Stimulated activated CD8-positive, alpha-beta memory T cell treated with anti-CD3 and anti-CD28 coated beads, Interleukin-12 subunit alpha, Interleukin-12 subunit beta, amount 100 ng/mL, for 24 hours (primary cell): Measurements from ENCODE around the gene CMIP.

Experiments used
- DNase-seq: peaks from one replicate; pipeline ENCODE4 v3.0.0-alpha.2; 2020; ENCODE audit errors: extremely low read depth

CMIP gene

DNA sequence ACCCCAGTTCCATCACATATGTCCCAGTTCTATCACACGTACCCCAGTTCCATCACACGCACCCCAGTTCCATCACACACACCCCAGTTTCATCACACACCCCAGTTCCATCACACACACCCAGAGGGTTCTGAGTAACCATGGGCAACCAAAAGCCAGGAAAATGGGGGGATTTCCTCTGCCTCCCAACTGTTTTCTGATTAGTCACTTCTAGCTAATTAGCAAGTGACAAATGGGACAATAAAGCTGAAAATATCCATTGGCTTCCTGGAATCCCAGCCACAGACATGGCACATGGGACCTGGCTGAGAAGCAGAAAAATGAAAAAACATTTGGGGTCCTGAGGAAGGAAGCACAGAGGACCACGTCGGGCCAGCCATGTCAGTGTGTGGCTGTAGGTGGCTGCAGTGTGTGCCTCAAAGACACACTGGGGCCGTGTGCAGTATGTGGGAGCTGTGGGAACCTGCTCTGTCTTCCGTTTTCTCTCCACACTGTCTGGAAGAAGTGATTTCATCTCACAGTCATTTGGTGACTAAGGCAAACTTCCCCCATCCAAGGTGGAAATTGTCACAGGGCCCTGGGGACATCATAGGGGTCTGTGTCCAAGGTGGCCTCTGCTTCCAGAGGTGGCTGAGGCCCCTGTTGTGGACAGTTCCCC is 106.7 kb downstream of the CMIP start:
- DNase-seq = no peak

DNA sequence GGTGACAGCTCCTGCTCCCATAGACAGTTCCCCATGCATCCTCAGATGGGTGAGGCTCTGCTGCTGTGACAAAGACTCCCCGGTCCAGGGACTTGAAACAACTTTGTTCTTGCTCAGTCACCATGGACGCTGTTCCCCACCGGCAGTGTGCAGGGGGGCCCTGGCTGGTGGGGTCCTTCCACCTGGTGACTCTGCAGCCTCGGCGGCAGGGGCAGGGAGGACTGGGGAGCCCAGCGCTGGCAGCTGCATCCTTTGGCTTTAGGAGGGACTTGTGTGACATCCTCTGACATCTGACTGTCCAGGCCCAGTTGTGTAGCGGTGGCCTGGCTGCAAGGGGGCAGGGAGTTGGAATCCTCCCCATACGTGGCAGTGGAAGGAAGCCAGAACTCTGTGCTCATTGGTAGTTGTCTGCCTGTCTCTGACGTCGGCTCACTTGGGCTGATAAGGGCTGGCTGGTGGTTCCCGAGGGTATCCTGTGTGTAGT is 107.3 kb downstream of the CMIP start:
- DNase-seq = no peak

DNA sequence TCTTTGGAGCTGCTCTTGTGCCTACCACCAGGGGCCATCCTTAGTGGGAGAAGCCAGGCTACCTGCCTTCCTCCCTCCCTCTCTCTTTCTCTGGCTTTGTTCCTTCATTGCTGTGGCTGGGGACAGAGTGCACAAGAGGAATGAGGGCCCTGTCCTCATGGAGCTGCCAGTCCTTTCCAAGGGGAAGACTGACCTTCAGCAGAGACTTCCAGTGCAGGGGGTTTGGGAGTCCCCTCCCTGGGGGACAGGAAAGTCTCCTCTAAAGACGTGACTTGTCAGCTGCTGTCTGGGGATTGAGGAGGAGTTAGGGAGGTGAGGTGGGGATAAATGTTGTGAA is 108.1 kb downstream of the CMIP start:
- no peak for DNase-seq

DNA sequence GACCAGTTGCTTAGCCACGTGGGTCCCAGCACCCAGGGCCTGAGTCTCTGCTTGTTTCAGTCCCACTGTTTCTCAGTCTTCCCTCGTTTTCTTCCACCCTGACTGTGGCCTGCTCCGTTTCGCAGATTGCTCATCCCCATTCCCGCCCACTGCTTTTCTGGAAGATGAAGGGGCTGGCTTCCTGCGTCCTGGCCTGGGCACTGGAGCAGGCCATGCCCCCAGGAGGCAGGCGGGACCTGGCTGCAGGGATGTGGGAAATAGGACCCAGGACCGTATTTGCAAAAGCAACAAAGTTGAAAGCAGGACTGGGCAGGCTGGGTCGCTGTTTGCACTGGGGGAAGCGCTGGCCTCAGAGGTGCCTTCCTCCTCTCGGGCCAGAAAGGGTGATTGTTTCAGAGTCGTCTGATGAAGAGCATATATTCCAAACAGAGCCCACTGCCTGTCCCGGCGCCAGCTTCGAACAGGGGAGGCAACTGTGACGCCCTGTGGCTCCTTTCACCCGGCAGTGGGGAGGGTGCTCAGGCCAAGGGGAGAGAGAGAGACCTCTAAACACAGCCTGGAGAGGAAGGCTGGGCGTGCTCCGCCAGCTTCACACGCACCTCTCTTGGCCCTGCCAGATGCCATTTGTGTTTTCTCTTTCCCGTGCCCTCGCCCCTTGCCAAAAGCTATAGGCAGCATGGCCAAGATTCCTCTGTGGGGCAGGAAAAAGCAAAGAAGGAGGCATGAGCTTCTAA is 108.6 kb downstream of the CMIP start:
- DNase-seq = no peak

DNA sequence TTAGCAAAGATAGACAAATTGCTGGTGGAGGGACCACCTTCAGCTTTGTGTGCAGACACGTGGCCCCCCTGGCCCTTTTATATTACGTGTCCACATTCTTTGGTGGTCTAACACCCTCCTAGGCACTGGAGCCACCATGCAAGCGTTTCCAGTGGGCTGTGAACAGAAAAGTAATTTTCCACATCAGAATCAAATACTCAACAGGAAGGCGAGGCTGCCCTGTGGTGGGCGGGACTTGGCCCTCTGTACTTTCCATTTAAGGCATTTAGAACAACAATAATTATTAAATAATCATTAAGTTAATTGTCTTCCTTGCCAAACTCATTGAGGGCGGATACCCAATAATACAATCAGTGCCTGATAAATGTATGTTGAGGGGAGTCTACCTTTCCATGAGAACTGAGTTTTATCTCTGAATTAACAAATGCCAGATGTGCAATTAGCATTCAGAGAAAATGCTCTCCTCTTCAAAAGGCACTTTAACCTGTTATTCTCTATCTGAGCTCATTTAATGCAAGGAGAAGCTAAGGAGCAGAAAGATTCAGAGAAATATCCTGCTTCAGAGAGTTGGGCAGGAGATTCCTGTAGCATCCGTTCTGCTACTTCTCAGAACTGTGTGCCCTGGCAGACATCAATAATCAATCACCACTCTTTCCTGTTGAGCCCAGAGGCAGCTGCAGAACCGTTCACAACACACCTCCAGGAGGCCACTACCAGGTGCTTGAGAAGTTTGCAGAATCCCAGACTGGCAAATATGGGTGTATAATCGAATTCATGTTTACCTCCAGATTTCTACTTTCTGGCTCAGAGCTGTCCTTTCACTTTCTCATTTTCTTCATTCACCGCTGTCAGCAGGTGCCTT is 109.4 kb downstream of the CMIP start:
- no peak for DNase-seq

DNA sequence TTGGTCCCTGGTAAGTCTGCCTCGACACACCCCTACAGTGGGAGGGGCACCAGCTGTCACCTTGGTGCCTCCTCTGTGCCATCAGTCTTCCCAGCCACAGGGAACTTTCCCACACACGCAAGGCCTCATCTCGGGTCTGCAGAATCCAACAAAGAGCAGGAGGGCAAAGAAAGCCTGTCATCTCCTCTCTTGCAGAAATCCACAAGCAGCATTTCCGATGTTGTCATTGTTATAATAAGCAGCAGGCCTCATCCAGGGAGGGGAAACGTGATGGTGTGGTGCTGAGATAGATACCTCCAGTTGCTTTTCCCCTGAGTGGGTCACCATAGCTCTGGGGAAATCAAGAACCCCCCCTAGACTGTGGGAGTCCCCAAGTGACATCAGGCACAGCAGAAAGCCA is 110.4 kb downstream of the CMIP start:
- DNase-seq = no peak

DNA sequence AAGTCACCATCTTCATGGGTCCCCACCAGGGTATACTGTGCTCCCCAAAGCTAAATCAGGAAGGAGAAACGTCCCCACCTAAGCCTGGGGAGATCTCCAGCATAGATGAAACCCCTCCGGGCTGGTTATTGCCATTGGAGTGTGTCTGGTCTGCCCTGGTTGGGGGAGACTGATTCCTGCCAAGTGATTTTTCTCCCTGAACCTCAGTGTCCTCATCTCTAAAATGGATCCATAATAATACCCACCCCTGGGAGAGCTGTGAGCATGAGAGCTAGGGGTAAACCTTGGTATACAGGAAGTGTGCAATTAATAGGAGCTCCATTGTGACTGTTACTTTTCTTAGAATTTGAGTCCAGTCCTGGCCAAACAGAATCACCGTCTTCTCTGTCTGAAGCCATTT is 111.1 kb downstream of the CMIP start:
- no peak for DNase-seq

DNA sequence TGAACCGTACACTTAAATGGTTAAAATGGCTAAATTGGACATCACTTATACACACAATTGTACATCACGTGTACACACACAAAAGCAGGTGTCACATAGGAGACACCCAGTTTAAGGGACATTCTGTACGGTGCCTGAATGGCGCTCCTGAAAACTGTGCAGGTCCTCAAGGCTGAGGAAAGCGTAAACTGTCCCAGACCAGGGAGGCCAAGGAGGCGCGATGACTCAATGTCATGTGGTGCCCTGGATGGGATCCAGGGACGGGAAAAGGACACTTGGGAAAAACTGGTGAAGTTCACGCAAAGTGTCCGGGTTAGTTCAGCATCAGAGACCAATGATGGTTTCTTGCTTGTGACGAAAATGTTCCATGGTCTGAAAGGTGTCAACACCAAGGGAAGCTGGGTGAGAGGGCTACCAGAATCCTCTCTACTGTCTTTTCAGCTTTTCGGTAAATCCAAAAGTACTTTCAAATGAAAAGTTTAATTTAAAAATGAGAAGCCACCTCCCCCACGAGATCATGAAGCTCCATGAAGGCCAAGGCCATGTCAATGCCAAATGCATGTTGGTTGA is 112.2 kb downstream of the CMIP start:
- no peak for DNase-seq

DNA sequence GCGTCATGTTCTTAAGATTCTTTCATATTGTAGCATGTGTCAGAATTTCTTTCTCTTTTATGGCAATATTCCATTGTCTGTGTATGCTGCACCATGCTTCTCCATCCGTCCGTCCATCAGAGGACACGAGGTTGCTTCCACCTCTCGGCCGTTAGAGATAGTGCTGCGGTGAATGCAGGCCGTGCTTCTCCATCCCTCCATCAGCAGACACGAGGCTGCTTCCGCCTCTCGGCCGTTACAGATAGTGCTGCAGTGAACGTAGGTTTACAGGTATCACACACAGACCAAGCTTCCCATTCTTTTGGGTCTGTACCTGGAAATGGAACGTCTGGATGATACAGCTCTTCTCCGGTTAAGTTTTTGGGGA is 113.5 kb downstream of the CMIP start:
- DNase-seq = no peak

DNA sequence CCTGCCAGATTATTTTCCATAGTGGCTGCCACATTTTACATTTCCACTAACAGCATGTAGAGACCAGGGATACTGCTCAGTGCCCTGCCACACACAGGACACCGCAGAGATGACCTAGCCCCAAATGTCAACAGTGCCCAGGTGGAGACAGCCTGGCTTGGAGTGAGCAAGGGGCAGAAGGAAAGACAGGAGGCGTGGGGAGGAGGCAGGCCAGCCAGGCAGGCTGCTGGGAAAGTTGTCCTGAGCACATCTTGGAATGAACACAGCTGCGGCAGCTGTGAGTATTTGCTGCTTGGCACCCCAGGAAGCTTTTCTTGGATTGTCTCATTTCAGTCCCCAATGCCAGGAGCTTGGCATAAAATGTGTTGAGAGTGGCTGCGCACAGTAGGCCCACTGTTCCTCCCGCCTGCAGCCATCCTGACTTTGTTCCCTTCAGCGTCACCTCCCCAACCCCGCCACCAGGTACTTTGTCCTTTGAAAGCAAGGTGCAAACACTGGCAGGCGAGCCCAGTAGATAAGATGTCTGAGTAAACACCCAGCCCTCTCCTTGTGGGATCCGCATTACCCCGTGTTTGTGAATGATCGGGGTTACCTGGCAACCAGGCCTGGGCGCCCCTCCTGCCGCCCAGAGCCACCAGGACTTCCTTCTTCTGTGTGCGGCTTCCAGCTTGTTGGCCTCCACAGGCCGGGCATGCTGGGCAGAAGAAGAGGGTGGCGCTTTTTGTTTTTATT is 114.0 kb downstream of the CMIP start:
- DNase-seq = no peak

DNA sequence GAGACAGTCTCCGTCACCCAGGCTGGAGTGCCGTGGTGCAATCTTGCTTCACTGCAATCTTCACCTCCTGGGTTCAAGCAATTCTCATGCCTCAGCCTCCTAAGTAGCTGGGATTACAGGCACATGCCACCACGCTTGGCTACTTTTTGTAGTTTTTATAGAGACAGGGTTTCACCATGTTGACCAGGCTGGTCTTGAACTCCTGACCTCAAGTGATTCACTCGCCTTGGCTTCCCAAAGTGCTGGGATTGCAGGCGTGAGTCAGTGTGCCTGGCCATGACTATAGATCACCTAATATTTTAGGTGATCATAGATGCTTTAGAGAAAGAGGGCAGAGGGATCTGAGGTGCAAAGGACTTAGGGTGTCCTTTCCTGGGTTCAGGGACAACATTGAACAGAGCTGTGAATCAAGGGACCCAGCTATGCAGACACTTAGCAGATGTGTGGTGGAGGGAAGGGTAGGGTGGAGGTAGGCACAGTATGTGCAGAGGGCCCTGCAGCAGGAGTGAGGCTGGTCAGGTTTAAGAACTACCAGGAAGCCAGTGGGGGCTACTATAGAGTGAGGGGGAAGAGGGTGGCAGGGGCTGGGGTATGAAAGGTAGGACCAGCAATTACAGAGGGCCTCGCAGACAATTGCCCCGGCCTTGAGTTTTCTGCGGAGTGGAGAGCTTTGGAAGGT is 116.5 kb downstream of the CMIP start:
- no peak for DNase-seq

DNA sequence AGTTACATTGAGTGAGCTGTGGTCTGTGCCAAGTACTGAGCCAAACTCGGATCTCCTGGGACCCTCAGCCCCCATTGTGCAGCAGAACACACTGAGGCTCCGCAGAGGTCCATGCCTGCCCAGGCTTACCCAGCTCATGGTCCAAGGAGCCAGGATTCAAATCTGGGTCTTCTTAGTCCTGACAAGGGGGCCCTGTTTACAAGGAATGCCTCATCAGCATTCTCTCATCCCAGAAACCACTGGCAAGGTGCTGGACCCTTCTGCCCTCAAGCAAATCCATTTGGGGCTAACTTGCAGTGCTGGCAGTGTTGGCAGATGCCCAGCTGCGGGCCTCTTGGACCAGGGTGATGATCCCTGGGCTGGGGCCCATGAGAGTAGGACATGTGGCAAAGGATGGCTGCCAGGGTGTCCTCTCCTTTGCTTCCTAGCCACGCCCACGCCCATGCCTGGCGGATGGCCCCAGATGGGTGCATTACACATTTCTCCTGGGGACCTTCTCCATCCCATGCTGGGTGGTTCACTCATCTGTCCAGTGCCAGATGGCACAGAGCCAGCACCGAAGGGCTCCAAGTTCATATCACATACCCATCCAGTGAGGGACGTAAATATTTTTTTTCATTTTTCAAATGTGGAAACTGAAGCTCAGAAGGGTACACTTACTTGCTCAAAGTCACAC is 117.7 kb downstream of the CMIP start:
- no peak for DNase-seq

DNA sequence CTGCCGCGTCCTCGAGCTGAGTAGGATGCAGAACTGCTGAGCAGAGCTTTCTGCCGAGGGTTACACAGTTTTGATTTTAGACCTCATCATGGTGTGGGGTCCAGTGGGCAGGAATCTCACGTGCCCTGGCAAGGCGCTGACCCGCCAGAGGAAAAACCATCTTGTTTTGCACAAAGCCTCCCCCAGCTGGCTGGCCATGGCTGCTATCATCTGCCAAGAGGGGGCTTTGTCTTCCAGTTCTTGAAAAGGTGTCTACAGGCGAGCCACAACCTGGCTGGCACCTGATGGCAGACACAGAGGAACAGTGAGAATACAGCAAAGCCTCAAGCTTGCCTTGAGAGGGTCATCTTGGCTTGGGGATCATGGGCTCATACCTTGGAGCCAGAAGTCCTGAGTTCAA is 118.3 kb downstream of the CMIP start:
- no peak for DNase-seq

DNA sequence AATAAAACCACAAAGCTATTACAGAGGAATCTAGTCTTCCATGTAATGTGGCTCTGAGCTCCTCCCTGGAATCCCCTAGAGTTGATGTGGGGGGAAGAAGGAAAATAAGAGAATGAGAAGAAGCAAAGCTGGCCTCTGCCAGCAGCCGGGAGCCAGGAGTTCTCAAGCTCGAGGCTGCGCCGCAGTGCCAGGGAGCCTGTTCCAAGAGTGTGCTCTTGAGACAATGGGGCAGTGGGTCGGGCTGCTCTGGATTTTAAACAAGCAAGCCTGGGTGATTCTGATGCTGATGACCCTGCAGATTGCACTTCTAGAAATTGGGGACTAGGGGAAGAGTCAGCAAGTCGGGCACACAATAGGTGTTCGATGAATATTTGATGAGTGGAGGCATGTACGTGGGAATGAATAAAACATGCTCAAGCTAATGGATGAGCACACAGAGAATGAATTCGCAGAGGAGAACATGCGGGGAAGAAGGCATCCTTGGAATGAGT is 119.9 kb downstream of the CMIP start:
- DNase-seq = no peak

DNA sequence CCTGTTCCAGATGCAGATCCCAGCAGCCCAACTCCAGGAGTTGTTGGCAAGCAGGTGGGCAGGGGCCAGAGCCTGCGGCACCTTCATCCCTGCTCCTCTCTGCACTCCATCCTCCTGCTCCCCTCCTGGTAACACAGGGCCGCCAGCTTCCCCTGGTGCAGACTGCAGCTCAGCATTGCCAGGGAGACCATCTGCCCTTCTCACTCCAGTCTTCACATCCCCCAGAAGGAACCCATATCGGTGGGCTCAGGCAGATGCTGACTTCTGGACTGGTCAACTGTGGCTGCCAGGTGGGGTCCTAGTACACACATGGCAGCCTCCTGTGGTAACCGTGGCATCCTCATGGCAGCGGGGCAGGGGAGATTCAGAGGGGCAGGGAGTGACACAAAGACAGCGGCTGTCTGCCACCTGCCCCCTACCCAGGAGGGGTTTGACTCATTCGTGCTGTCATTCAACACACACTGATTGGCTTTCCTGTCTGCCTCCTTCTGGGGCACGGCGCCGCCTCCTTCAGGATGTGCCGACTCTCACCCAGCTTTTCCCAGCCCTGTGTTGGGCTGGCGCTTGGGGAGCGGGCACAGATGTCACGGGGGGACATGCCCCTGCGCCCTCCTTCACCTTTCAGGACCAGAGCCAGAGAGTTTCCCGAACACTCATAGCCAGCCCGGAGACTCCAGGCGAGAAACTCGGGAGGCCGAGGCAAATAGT is 120.9 kb downstream of the CMIP start:
- DNase-seq = no peak

DNA sequence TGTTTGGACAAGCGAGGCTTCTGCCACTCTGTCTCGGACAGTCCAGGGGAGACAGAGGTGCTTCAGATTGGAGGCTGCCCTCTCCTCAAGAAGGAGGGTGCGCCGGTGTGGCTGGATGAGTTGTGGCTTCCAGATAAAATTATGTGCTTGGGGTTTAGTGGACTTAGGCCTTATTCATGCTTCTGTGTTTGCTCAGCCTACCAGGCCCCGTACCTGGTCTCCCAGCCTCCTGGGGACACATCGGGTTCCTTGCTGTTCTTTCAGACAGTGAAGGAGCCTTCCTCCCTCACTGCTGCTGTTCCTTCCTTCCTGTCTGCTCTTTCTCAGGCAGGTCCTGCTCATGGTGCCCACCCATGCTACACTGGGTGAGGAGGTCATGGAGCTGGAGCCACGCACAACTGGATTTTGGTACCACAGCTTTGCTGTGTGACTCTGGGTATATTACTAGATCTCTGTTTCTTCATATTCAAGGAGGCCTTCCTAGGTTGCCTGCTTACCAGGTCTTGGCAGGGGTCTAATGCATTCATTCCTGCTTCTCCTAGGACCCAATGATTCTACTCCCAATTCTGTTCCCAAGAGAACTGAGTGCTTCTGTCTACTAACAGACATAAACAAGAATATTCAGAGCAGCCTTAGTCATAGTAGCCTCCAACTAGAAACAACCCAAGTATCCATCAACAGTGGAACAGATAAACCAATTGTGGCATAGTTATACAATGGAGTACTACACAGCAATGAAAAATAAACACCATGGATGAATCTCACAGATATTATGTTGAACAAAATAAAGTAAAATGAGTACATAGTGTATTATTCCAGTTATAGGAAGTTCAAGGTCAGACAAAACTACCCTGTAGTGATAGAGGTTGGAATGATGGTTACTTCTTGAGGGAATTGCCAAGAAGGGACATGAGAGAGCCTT is 121.7 kb downstream of the CMIP start:
- no peak for DNase-seq

DNA sequence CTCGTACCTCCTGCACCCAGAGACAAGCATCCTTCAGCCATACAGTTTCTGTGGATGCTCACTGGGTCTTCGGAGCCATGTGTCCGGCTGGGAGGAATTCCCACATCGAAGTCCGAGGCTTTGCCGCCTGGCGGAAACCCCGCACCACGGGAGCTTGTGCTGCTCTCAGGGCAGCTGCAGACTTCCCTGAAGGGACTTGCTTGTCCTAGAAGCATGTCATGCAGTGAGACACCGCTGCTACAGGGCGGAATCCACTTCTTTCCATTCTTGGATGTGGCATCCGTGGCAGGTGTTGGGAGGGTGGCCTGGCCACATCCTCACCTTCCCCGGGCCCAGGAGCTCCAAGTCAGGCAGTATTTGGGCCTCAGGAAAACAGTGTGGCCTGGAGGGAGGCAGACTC is 122.5 kb downstream of the CMIP start:
- no peak for DNase-seq

DNA sequence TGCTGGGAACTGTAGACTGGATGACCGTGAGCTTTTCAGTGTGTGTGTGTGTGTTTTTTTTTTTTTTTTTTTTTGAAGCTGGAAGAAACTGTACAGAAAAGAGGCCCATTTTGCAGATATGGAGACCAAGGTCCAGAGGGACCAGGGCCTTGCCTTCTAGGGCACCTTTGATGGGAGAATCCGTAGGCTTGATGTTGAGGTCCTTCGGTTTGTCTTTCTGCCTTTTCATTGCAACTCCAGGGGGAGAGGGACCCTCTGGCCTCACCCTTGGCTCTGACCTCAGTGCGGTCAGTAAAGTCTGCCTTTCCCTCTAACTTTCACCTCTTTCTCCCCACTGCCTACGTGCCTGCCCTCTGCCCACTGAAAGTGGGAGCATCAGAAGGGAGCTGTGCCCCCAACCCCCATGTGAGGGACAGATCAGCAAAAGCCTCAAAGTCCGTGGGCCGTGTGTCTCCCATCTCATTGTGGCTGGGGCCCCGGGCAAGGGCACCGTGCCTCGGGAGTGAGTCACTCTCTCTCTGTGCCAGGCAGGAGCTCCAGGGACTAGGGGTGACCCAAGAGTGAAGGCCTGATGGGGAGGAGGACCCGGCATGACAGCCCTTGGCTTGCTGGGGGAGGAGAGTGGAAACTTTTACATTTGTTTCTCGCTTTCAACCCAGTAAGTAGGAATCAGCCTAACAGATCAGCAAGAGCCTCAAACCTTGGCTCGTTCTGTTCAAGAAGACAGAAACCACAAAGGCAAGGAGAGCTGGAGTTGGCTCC is 123.6 kb downstream of the CMIP start:
- peak; percentile 19 for DNase-seq
